ENCODE data around the gene B3GAT3. TPM values are rescaled to one million over a fixed set of nuclear protein-coding genes. Genes with fewer than 3 reads are reported as not detected.

The B3GAT3 gene
- total and polyA plus RNA-seq, 2 donors from 2014 or later, result 50.6 to 66.2 TPM

GRCh38 chr11:62611705-62612365 lies 10.0 kb downstream of the B3GAT3 start:
- DNase-seq (peak; percentile 51 to 84 (median 68)), FAIRE-seq (no peak)
- intact Hi-C loops (cut with DNase I), result no loop called here
- Histone ChIP-seq H3K27ac (ENCODE audit: low read depth in 2 of 2, low read length in 2 of 2) (peak overlapping the region; percentile 88 to 92), H3K9me3 (ENCODE audit: control insufficient read depth in 2 of 3, insufficient read depth in 1 of 3, low read length in 3 of 3) (no peaks in the 10 kb centered on the region), H3K4me1 (ENCODE audit: control insufficient read depth in 2 of 3, insufficient read depth in 2 of 3, low read depth in 1 of 3, low read length in 3 of 3) (peaks cover 0 to 26% (median 4%) of the 10 kb centered on the region in 3 donors), H3K4me3 (ENCODE audit: low read length in 3 of 3) (peak overlapping the region; percentile 66 to 92 (median 83)), H3K9ac (ENCODE audit: low read length in 3 of 3) (peak overlapping the region; percentile 68 to 81 (median 75)), H3K27me3 (ENCODE audit: control insufficient read depth, insufficient read depth, low read length) (no peaks in the 10 kb centered on the region), H3K36me3 (ENCODE audit: control insufficient read depth in 2 of 3, insufficient read depth in 3 of 3, low read length in 3 of 3) (peaks cover 2 to 8% (median 6%) of the 10 kb centered on the region in 3 donors)
- TF ChIP-seq CTCF (IDR thresholded peaks at IDR 0.05; ENCODE audit: borderline replicate concordance, extremely low read depth, insufficient read depth), result no peak

GRCh38 chr11:62610814-62611704 lies 10.7 kb downstream of the B3GAT3 start:
- no peak for TF ChIP-seq CTCF (IDR thresholded peaks at IDR 0.05; ENCODE audit: borderline replicate concordance, extremely low read depth, insufficient read depth)
- Histone ChIP-seq H3K4me3 (ENCODE audit: low read length in 3 of 3) (peak overlapping the region; percentile 66 to 92 (median 83)), H3K9ac (ENCODE audit: low read length in 3 of 3) (peak overlapping the region in 2 of 3 donors; percentile 75 to 81), H3K36me3 (ENCODE audit: control insufficient read depth in 2 of 3, insufficient read depth in 3 of 3, low read length in 3 of 3) (peaks cover 2 to 9% (median 5%) of the 10 kb centered on the region in 3 donors), H3K4me1 (ENCODE audit: control insufficient read depth in 2 of 3, insufficient read depth in 2 of 3, low read depth in 1 of 3, low read length in 3 of 3) (peaks cover 0 to 26% (median 4%) of the 10 kb centered on the region in 3 donors), H3K27ac (ENCODE audit: low read depth in 2 of 2, low read length in 2 of 2) (peak overlapping the region; percentile 88 to 92), H3K27me3 (ENCODE audit: control insufficient read depth, insufficient read depth, low read length) (no peaks in the 10 kb centered on the region), H3K9me3 (ENCODE audit: control insufficient read depth in 2 of 3, insufficient read depth in 1 of 3, low read length in 3 of 3) (no peaks in the 10 kb centered on the region)
- DNase-seq (peak in 1 of 5 donors; percentile 82), FAIRE-seq (no peak)
- intact Hi-C loops (cut with DNase I), result no loop called here

GRCh38 chr11:62610403-62610802 lies 11.4 kb downstream of the B3GAT3 start:
- H3K4me3 ChIP-seq (ENCODE audit: low read length in 3 of 3), result no peak overlapping the region
- FAIRE-seq (no peak), DNase-seq (no peak)
- no peak overlapping the region for H3K9ac ChIP-seq (ENCODE audit: low read length in 3 of 3)
- H3K9me3 ChIP-seq (ENCODE audit: control insufficient read depth in 2 of 3, insufficient read depth in 1 of 3, low read length in 3 of 3), result no peaks in the 10 kb centered on the region
- no peak overlapping the region for H3K27ac ChIP-seq (ENCODE audit: low read depth in 2 of 2, low read length in 2 of 2)
- intact Hi-C loops (cut with DNase I), result no loop called here
- H3K36me3 ChIP-seq (ENCODE audit: control insufficient read depth in 2 of 3, insufficient read depth in 3 of 3, low read length in 3 of 3), result peaks cover 2 to 11% (median 9%) of the 10 kb centered on the region in 3 donors
- TF ChIP-seq CTCF (IDR thresholded peaks at IDR 0.05; ENCODE audit: borderline replicate concordance, extremely low read depth, insufficient read depth), result no peak
- H3K27me3 ChIP-seq (ENCODE audit: control insufficient read depth, insufficient read depth, low read length), result no peaks in the 10 kb centered on the region
- H3K4me1 ChIP-seq (ENCODE audit: control insufficient read depth in 2 of 3, insufficient read depth in 2 of 3, low read depth in 1 of 3, low read length in 3 of 3), result peaks cover 0 to 26% (median 4%) of the 10 kb centered on the region in 3 donors
